OCI-LY3 (cell line): Measurements from ENCODE around the gene NOD2.

ENCODE experiments used
- H2AFZ ChIP-seq: fragments of 200-600, 300-600 bp; shearing (Covaris generic); 2 replicates; pipeline ENCODE4 v1.6.0; 2014; ENCODE audit warnings: antibody characterized with exemption, low read depth, low read length
- H3K27ac ChIP-seq: fragments of 200-600, 300-600 bp; sonication (generic); 2 replicates; pipeline ENCODE4 v1.5.1; 2014; ENCODE audit warnings: mild to moderate bottlenecking, low read length, moderate library complexity, mixed read lengths
- H3K27me3 ChIP-seq: fragments of 200-600, 300-600 bp; sonication (generic); 2 replicates; pipeline ENCODE4 v1.6.1; 2014; ENCODE audit warnings: low read depth, low read length, mixed read lengths
- H3K36me3 ChIP-seq: fragments of 200-600, 300-600 bp; sonication (generic); replicated peaks from 2 replicates; pipeline ENCODE3; 2014; ENCODE audit warnings: low read depth, low read length, mixed read lengths
- H3K4me1 ChIP-seq: fragments of 300-600, 200-600 bp; sonication (generic); 2 replicates; pipeline ENCODE4 v1.6.1; 2014; ENCODE audit warnings: low read length, mixed read lengths
- H3K4me2 ChIP-seq: fragments of 200-600, 300-600 bp; sonication (generic); 2 replicates; pipeline ENCODE4 v1.6.1; 2014; ENCODE audit warnings: low read length, mixed read lengths
- H3K4me3 ChIP-seq: fragments of 300-600, 200-600 bp; sonication (generic); 2 replicates; pipeline ENCODE4 v1.5.1; 2014; ENCODE audit warnings: antibody characterized with exemption, mild to moderate bottlenecking, low read length, moderate library complexity
- H3K79me2 ChIP-seq: fragments of 300-600, 200-600 bp; shearing (Covaris generic); 2 replicates; pipeline ENCODE4 v1.6.1; 2014; ENCODE audit warnings: mild to moderate bottlenecking, low read length, mixed read lengths
- H3K9ac ChIP-seq: fragments of 300-600, 200-600 bp; shearing (Covaris generic); 2 replicates; pipeline ENCODE4 v1.6.0; 2014; ENCODE audit warnings: mild to moderate bottlenecking, low read length, moderate library complexity
- H3K9me3 ChIP-seq: fragments of 200-600, 300-600 bp; shearing (Covaris generic); 2 replicates; pipeline ENCODE4 v1.6.1; 2014; ENCODE audit warnings: low read length, mixed read lengths; ENCODE audit not compliant: insufficient read depth
- H4K20me1 ChIP-seq: fragments of 200-600, 300-600 bp; sonication (generic); 2 replicates; pipeline ENCODE4 v1.6.1; 2016; ENCODE audit warnings: low read length, mixed read lengths; ENCODE audit not compliant: insufficient read depth
- EZH2phosphoT487 ChIP-seq: fragments of 200-600 bp; shearing (Covaris generic); IDR thresholded peaks from 2 replicates; pipeline ENCODE4 v1.6.1; 2018; ENCODE audit warnings: antibody characterized with exemption, mixed run types, low read depth
- TF ChIP-seq, protein P1 (sequence below): fragments of 200-600, 300-600 bp; sonication (generic); IDR thresholded peaks from 2 replicates; pipeline ENCODE4 v1.5.1; 2014; ENCODE audit warnings: antibody characterized with exemption, low read length, low read depth

Gene NOD2

DNA sequence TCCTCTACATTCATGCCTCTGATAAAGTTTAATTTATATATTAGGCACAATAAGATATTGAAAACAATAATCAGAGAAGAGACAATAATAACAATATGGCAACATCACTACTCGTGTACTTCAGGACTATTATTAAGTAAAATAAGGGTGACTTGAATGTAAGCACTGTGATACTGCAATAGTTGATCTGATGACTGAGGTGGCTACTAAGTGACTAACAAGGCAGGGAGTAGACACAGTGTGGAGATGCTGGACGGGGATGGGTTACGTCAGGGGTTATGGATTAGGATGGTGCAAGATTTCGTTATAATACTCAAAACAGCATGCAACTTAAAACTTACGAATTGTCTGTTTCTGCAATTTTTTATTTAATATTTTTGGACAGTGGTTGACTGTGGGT, 81.0 kb downstream of the NOD2 start:
- Histone ChIP-seq H3K9me3 (no peaks in the 10 kb centered on the region), H3K27me3 (no peaks in the 10 kb centered on the region), H3K4me1 (no peaks in the 10 kb centered on the region), H3K4me2 (no peak overlapping the region), H2AFZ (no peak overlapping the region), H3K36me3 (peaks cover 13% of the 10 kb centered on the region), H3K27ac (no peak overlapping the region), H3K9ac (no peak overlapping the region), H3K4me3 (no peak overlapping the region), H3K79me2 (no peaks in the 10 kb centered on the region), H4K20me1 (0 out of 2 replicates have a peak, but pooled peaks cover 5% of the 10 kb centered on the region)
- TF ChIP-seq EZH2phosphoT487 = no peak
- TF ChIP-seq, protein P1, sequence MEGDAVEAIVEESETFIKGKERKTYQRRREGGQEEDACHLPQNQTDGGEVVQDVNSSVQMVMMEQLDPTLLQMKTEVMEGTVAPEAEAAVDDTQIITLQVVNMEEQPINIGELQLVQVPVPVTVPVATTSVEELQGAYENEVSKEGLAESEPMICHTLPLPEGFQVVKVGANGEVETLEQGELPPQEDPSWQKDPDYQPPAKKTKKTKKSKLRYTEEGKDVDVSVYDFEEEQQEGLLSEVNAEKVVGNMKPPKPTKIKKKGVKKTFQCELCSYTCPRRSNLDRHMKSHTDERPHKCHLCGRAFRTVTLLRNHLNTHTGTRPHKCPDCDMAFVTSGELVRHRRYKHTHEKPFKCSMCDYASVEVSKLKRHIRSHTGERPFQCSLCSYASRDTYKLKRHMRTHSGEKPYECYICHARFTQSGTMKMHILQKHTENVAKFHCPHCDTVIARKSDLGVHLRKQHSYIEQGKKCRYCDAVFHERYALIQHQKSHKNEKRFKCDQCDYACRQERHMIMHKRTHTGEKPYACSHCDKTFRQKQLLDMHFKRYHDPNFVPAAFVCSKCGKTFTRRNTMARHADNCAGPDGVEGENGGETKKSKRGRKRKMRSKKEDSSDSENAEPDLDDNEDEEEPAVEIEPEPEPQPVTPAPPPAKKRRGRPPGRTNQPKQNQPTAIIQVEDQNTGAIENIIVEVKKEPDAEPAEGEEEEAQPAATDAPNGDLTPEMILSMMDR = no peak

GRCh38 chr16:50774960-50775359, 81.6 kb downstream of the NOD2 start:
- Histone ChIP-seq H3K4me2 (no peak overlapping the region), H3K27me3 (no peaks in the 10 kb centered on the region), H4K20me1 (0 out of 2 replicates have a peak, but pooled peaks cover 5% of the 10 kb centered on the region), H3K27ac (no peak overlapping the region), H2AFZ (no peak overlapping the region), H3K9me3 (no peaks in the 10 kb centered on the region), H3K36me3 (peaks cover 13% of the 10 kb centered on the region), H3K4me3 (no peak overlapping the region), H3K9ac (no peak overlapping the region), H3K79me2 (no peaks in the 10 kb centered on the region), H3K4me1 (no peaks in the 10 kb centered on the region)
- TF ChIP-seq, protein P1 = no peak
- no peak for TF ChIP-seq EZH2phosphoT487

- Histone ChIP-seq H3K4me2 (no peak overlapping the region), H3K9ac (no peak overlapping the region), H3K79me2 (no peaks in the 10 kb centered on the region), H3K36me3 (peaks cover 10% of the 10 kb centered on the region), H2AFZ (no peak overlapping the region), H3K27ac (no peak overlapping the region), H3K27me3 (no peaks in the 10 kb centered on the region), H3K4me3 (no peak overlapping the region), H3K4me1 (no peaks in the 10 kb centered on the region), H4K20me1 (0 out of 2 replicates have a peak, but pooled peaks cover 5% of the 10 kb centered on the region), H3K9me3 (no peaks in the 10 kb centered on the region)
- TF ChIP-seq, protein P1 = no peak
Observed at GRCh38 chr16:50776037-50776436, 82.6 kb downstream of the NOD2 start.

DNA sequence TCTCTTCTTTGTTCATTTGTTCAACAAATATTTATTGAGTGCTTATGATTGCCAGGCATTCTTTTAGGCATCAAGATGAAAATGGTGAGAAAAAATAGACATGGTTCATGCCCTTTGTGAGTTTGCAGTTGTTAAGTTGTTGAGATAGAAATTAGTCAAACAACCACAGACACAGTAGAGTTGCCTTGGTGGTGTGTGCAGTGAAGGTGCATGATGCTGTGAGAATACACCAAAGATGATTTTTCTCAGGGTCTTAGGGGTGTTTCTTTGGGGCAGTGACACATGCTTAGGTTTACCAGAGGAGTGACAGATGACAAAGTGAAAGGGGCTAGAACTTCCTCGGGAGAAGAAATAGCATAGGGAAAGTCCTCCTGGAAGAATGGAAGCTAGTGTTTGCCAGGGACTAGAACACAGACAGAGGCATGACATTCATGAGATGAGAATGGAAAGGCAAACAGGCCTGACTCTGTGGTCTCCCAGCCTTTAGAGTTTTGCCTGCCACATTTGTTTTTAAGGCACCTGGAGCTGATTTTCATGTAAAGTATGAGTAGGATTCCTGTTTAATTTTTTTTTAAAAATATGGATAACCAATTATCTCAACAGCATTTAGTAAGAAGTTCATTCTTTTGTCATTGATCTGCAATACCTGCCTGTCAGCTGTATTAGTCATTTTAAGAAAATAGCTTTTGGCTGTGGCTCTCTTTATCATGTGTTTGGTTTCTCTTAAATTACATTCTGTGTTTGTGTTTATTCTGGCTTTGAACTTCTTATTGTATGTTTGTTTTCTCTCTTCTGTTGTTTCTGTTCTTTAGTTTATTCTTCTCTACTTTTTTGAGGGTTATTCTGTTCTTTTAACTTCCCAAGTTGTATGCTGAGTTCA, 85.1 kb downstream of the NOD2 start:
- H3K27me3 ChIP-seq = no peaks in the 10 kb centered on the region
- no peak overlapping the region for H2AFZ ChIP-seq
- no peaks in the 10 kb centered on the region for H4K20me1 ChIP-seq
- no peaks in the 10 kb centered on the region for H3K9me3 ChIP-seq
- H3K4me1 ChIP-seq = no peaks in the 10 kb centered on the region
- H3K27ac ChIP-seq = no peak overlapping the region
- no peak overlapping the region for H3K4me2 ChIP-seq
- H3K4me3 ChIP-seq = no peak overlapping the region
- peaks cover 7% of the 10 kb centered on the region for H3K36me3 ChIP-seq
- no peak for TF ChIP-seq EZH2phosphoT487
- TF ChIP-seq, protein P1 = no peak
- no peak overlapping the region for H3K9ac ChIP-seq
- no peaks in the 10 kb centered on the region for H3K79me2 ChIP-seq
